NK-92 treated with Interleukin-12 subunit alpha and Interleukin-12 subunit beta, amount 100 ng/mL, for 24 hours (cell line): ENCODE measurements around the gene VSIG1.

ENCODE experiments used
- DNase-seq: peaks from one replicate; lab custom pipeline; 2025; lab: John Stamatoyannopoulos, UW

Gene VSIG1

GRCh38 chrX:108044554-108045256, at the start of gene VSIG1:
VSIG1 (plus strand) TSS chrX:108045065; CDS start chrX:108045131, 66 bp downstream.
- DNase-seq: no peak

GRCh38 chrX:107996124-107996523, 48.7 kb upstream of the VSIG1 start:
- DNase-seq: no peak

GRCh38 chrX:108000751-108001150, 44.1 kb upstream of the VSIG1 start:
- no peak for DNase-seq

GRCh38 chrX:108001218-108001814, 43.5 kb upstream of the VSIG1 start:
- no peak for DNase-seq

GRCh38 chrX:108018656-108019381, 26.0 kb upstream of the VSIG1 start:
- DNase-seq: no peak

- DNase-seq: no peak
Measured at GRCh38 chrX:108019382-108019875, 25.4 kb upstream of the VSIG1 start.

- DNase-seq: no peak
Measured at GRCh38 chrX:108020631-108021030, 24.2 kb upstream of the VSIG1 start.

- DNase-seq: no peak
Measured at GRCh38 chrX:108022491-108023089, 22.3 kb upstream of the VSIG1 start.

GRCh38 chrX:108025376-108025775, 19.5 kb upstream of the VSIG1 start:
- no peak for DNase-seq

- DNase-seq: no peak
Measured at GRCh38 chrX:108025954-108026600, 18.8 kb upstream of the VSIG1 start.

GRCh38 chrX:108028854-108029253, 16.0 kb upstream of the VSIG1 start:
- no peak for DNase-seq

GRCh38 chrX:108029928-108030711, 14.7 kb upstream of the VSIG1 start:
- DNase-seq: no peak

GRCh38 chrX:108032944-108033343, 11.9 kb upstream of the VSIG1 start:
- no peak for DNase-seq

GRCh38 chrX:108033890-108034289, 11.0 kb upstream of the VSIG1 start:
- no peak for DNase-seq

GRCh38 chrX:108034725-108035124, 10.1 kb upstream of the VSIG1 start:
- DNase-seq: no peak

- DNase-seq: no peak
Measured at GRCh38 chrX:108036298-108036973, 8.4 kb upstream of the VSIG1 start.

GRCh38 chrX:108049649-108050048, 4.8 kb downstream of the VSIG1 start:
- no peak for DNase-seq

GRCh38 chrX:108053218-108053617, 8.4 kb downstream of the VSIG1 start:
- DNase-seq: no peak

- DNase-seq: no peak
Measured at GRCh38 chrX:108055546-108055945, 10.7 kb downstream of the VSIG1 start.

- DNase-seq: no peak
Measured at GRCh38 chrX:108059801-108060200, 14.9 kb downstream of the VSIG1 start.

- no peak for DNase-seq
Measured at GRCh38 chrX:108064001-108064400, 19.1 kb downstream of the VSIG1 start.
